ENCODE results near the gene HTR4.
"Not testable (repeated sequence)": the region's sequence is repeated elsewhere in the genome, so short reads cannot be mapped to it uniquely, and the experiment has no call there.

HTR4 gene

GRCh38 chr5:148682058-148683026, 28.0 kb upstream of the HTR4 start:
- Mint-ChIP-seq H3K27me3 (ENCODE audit: low read depth) (no peaks in the 10 kb centered on the region), H3K36me3 (ENCODE audit: low read depth) (no peaks in the 10 kb centered on the region), H3K27ac (no peak overlapping the region), H3K9me3 (no peaks in the 10 kb centered on the region), H3K4me1 (ENCODE audit: low read depth) (no peaks in the 10 kb centered on the region), H3K4me3 (no peak overlapping the region)

GRCh38 chr5:148681157-148682057, 27.1 kb upstream of the HTR4 start:
- Mint-ChIP-seq H3K27me3 (ENCODE audit: low read depth) (no peaks in the 10 kb centered on the region), H3K27ac (no peak overlapping the region), H3K9me3 (no peaks in the 10 kb centered on the region), H3K4me3 (no peak overlapping the region), H3K36me3 (ENCODE audit: low read depth) (no peaks in the 10 kb centered on the region), H3K4me1 (ENCODE audit: low read depth) (no peaks in the 10 kb centered on the region)

GRCh38 chr5:148673704-148674103, 19.4 kb upstream of the HTR4 start:
- H3K27me3 Mint-ChIP-seq (ENCODE audit: low read depth); H3K36me3 Mint-ChIP-seq (ENCODE audit: low read depth); H3K27ac Mint-ChIP-seq; H3K9me3 Mint-ChIP-seq; H3K4me1 Mint-ChIP-seq (ENCODE audit: low read depth); H3K4me3 Mint-ChIP-seq: not testable (repeated sequence)

GRCh38 chr5:148666353-148666752, 12.0 kb upstream of the HTR4 start:
- no peaks in the 10 kb centered on the region for H3K9me3 Mint-ChIP-seq
- H3K4me3 Mint-ChIP-seq, result no peak overlapping the region
- H3K27me3 Mint-ChIP-seq (ENCODE audit: low read depth), result no peaks in the 10 kb centered on the region
- H3K27ac Mint-ChIP-seq, result no peak overlapping the region
- no peaks in the 10 kb centered on the region for H3K4me1 Mint-ChIP-seq (ENCODE audit: low read depth)
- no peaks in the 10 kb centered on the region for H3K36me3 Mint-ChIP-seq (ENCODE audit: low read depth)

GRCh38 chr5:148665431-148665830, 11.1 kb upstream of the HTR4 start:
- no peaks in the 10 kb centered on the region for H3K36me3 Mint-ChIP-seq (ENCODE audit: low read depth)
- H3K27ac Mint-ChIP-seq, result no peak overlapping the region
- no peaks in the 10 kb centered on the region for H3K4me1 Mint-ChIP-seq (ENCODE audit: low read depth)
- H3K9me3 Mint-ChIP-seq, result no peaks in the 10 kb centered on the region
- H3K27me3 Mint-ChIP-seq (ENCODE audit: low read depth), result no peaks in the 10 kb centered on the region
- H3K4me3 Mint-ChIP-seq, result no peak overlapping the region

- no peak overlapping the region for H3K4me3 Mint-ChIP-seq
- no peaks in the 10 kb centered on the region for H3K4me1 Mint-ChIP-seq (ENCODE audit: low read depth)
- H3K27me3 Mint-ChIP-seq (ENCODE audit: low read depth), result no peaks in the 10 kb centered on the region
- H3K9me3 Mint-ChIP-seq, result no peaks in the 10 kb centered on the region
- H3K36me3 Mint-ChIP-seq (ENCODE audit: low read depth), result no peaks in the 10 kb centered on the region
- no peak overlapping the region for H3K27ac Mint-ChIP-seq
Measured at GRCh38 chr5:148663509-148663908, 9.2 kb upstream of the HTR4 start.

- no peak overlapping the region for H3K4me3 Mint-ChIP-seq
- H3K36me3 Mint-ChIP-seq (ENCODE audit: low read depth), result no peaks in the 10 kb centered on the region
- H3K27me3 Mint-ChIP-seq (ENCODE audit: low read depth), result peaks cover 19% of the 10 kb centered on the region
- H3K4me1 Mint-ChIP-seq (ENCODE audit: low read depth), result no peaks in the 10 kb centered on the region
- H3K27ac Mint-ChIP-seq, result no peak overlapping the region
- H3K9me3 Mint-ChIP-seq, result no peaks in the 10 kb centered on the region
Measured at GRCh38 chr5:148660346-148660660, 6.0 kb upstream of the HTR4 start.

- no peaks in the 10 kb centered on the region for H3K9me3 Mint-ChIP-seq
- H3K27ac Mint-ChIP-seq, result no peak overlapping the region
- H3K27me3 Mint-ChIP-seq (ENCODE audit: low read depth), result peaks cover 22% of the 10 kb centered on the region
- H3K4me3 Mint-ChIP-seq, result no peak overlapping the region
- H3K4me1 Mint-ChIP-seq (ENCODE audit: low read depth), result no peaks in the 10 kb centered on the region
- H3K36me3 Mint-ChIP-seq (ENCODE audit: low read depth), result no peaks in the 10 kb centered on the region
Measured at GRCh38 chr5:148659641-148660345, 5.5 kb upstream of the HTR4 start.

GRCh38 chr5:148653291-148653835, 964 bp downstream of the HTR4 start:
- Mint-ChIP-seq H3K36me3 (ENCODE audit: low read depth) (no peaks in the 10 kb centered on the region), H3K4me1 (ENCODE audit: low read depth) (no peaks in the 10 kb centered on the region), H3K4me3 (no peak overlapping the region), H3K27ac (no peak overlapping the region), H3K9me3 (no peaks in the 10 kb centered on the region), H3K27me3 (ENCODE audit: low read depth) (peaks cover 49% of the 10 kb centered on the region)

GRCh38 chr5:148651528-148651927, 2.8 kb downstream of the HTR4 start:
- Mint-ChIP-seq H3K27me3 (ENCODE audit: low read depth) (peaks cover 49% of the 10 kb centered on the region), H3K9me3 (no peaks in the 10 kb centered on the region), H3K4me3 (no peak overlapping the region), H3K36me3 (ENCODE audit: low read depth) (no peaks in the 10 kb centered on the region), H3K27ac (no peak overlapping the region), H3K4me1 (ENCODE audit: low read depth) (no peaks in the 10 kb centered on the region)

GRCh38 chr5:148645527-148645926, 8.8 kb downstream of the HTR4 start:
- Mint-ChIP-seq H3K4me3 (no peak overlapping the region), H3K27ac (no peak overlapping the region), H3K36me3 (ENCODE audit: low read depth) (no peaks in the 10 kb centered on the region), H3K9me3 (no peaks in the 10 kb centered on the region), H3K4me1 (ENCODE audit: low read depth) (no peaks in the 10 kb centered on the region), H3K27me3 (ENCODE audit: low read depth) (peaks cover 25% of the 10 kb centered on the region)

GRCh38 chr5:148641735-148642134, 12.6 kb downstream of the HTR4 start:
- H3K36me3 Mint-ChIP-seq (ENCODE audit: low read depth), result no peaks in the 10 kb centered on the region
- no peak overlapping the region for H3K4me3 Mint-ChIP-seq
- peaks cover 19% of the 10 kb centered on the region for H3K27me3 Mint-ChIP-seq (ENCODE audit: low read depth)
- H3K4me1 Mint-ChIP-seq (ENCODE audit: low read depth), result no peaks in the 10 kb centered on the region
- H3K27ac Mint-ChIP-seq, result no peak overlapping the region
- no peaks in the 10 kb centered on the region for H3K9me3 Mint-ChIP-seq

GRCh38 chr5:148640471-148640870, 13.9 kb downstream of the HTR4 start:
- H3K4me3 Mint-ChIP-seq, result no peak overlapping the region
- H3K4me1 Mint-ChIP-seq (ENCODE audit: low read depth), result no peaks in the 10 kb centered on the region
- peaks cover 12% of the 10 kb centered on the region for H3K27me3 Mint-ChIP-seq (ENCODE audit: low read depth)

GRCh38 chr5:148639081-148639480, 15.2 kb downstream of the HTR4 start:
- Mint-ChIP-seq H3K9me3 (no peaks in the 10 kb centered on the region), H3K4me1 (ENCODE audit: low read depth) (no peaks in the 10 kb centered on the region), H3K36me3 (ENCODE audit: low read depth) (no peaks in the 10 kb centered on the region), H3K4me3 (no peak overlapping the region), H3K27me3 (ENCODE audit: low read depth) (peaks cover 12% of the 10 kb centered on the region), H3K27ac (no peak overlapping the region)

More at GRCh38 chr5:148640471-148640870, 13.9 kb downstream of the HTR4 start:
- H3K27ac Mint-ChIP-seq, result no peak overlapping the region
- no peaks in the 10 kb centered on the region for H3K36me3 Mint-ChIP-seq (ENCODE audit: low read depth)
- no peaks in the 10 kb centered on the region for H3K9me3 Mint-ChIP-seq
